Fibroblast of the aortic adventitia (primary cell): ENCODE results near the gene PCNX2. TPM values are rescaled to one million over a fixed set of nuclear protein-coding genes. Genes with fewer than 3 reads are reported as not detected.

Experiments used
- DNase-seq: peaks from one replicate; pipeline ENCODE4 v3.0.0-alpha.2; 2010; ENCODE audit warnings: low read depth
- H3K4me3 ChIP-seq: 2 replicates; pipeline ENCODE4 v1.5.1; 2011; ENCODE audit warnings: low read depth, mild to moderate bottlenecking, control low read depth, low read length, moderate library complexity
- CTCF ChIP-seq: IDR thresholded peaks from 2 replicates; pipeline ENCODE4 v1.5.1; 2011; ENCODE audit warnings: mild to moderate bottlenecking, low read length, control low read depth, inconsistent platforms; ENCODE audit not compliant: insufficient read depth
- total RNA-seq: library from RNA; depleted of rRNA; stranded (reverse); fragments of >200 nt; gene quantifications from 2 replicates; pipeline ENCODE4 v1.2.3, GENCODE V29; 2012; ENCODE audit warnings: low replicate concordance

The PCNX2 gene
- total RNA-seq, 1 donor: 70.7 TPM

- peak overlapping the region; percentile 98 for H3K4me3 ChIP-seq
- no peak for DNase-seq
- TF ChIP-seq CTCF: no peak
Observed at GRCh38 chr1:233295975-233296322, 424 bp upstream of the PCNX2 start.

GRCh38 chr1:233294913-233295236 lies 650 bp downstream of the PCNX2 start:
- peak; percentile 49 for DNase-seq
- H3K4me3 ChIP-seq: peak overlapping the region; percentile 98
- TF ChIP-seq CTCF: no peak

- no peak for TF ChIP-seq CTCF
- DNase-seq: peak; percentile 24
- peak overlapping the region; percentile 98 for H3K4me3 ChIP-seq
Observed at GRCh38 chr1:233293556-233294446, 1.7 kb downstream of the PCNX2 start.

GRCh38 chr1:233290396-233291034 lies 5.0 kb downstream of the PCNX2 start:
- no peak for DNase-seq
- TF ChIP-seq CTCF: no peak
- no peak overlapping the region for H3K4me3 ChIP-seq

GRCh38 chr1:233289676-233290075 lies 5.8 kb downstream of the PCNX2 start:
- no peak for TF ChIP-seq CTCF
- no peak overlapping the region for H3K4me3 ChIP-seq
- no peak for DNase-seq

- H3K4me3 ChIP-seq: no peak overlapping the region
- no peak for DNase-seq
- no peak for TF ChIP-seq CTCF
Observed at GRCh38 chr1:233282582-233282886, 13.0 kb downstream of the PCNX2 start.
